ENCODE measurements around the gene IGLL1.

Gene IGLL1

GRCh38 chr22:23529166-23530103 is 50.7 kb downstream of the IGLL1 start:
- DNase-seq (ENCODE audit: low read depth, low spot score), result no peak

- DNase-seq (ENCODE audit: low read depth, low spot score), result no peak
Observed at GRCh38 chr22:23527971-23528740, 51.9 kb downstream of the IGLL1 start.

GRCh38 chr22:23526596-23527316 is 53.3 kb downstream of the IGLL1 start:
- no peak for DNase-seq (ENCODE audit: low read depth, low spot score)

- DNase-seq (ENCODE audit: low read depth, low spot score), result no peak
Observed at GRCh38 chr22:23525510-23525909, 54.6 kb downstream of the IGLL1 start.

- no peak for DNase-seq (ENCODE audit: low read depth, low spot score)
Observed at GRCh38 chr22:23524226-23524625, 55.9 kb downstream of the IGLL1 start.

- no peak for DNase-seq (ENCODE audit: low read depth, low spot score)
Observed at GRCh38 chr22:23523713-23524112, 56.4 kb downstream of the IGLL1 start.
